HG03575 (cell line): ENCODE data around the gene MYL2.

Experiments used
- ATAC-seq: cut with Tn5 transposase; IDR thresholded peaks from one replicate; pipeline ENCODE4 v1.9.1; 2021; ENCODE audit not compliant: unreplicated experiment, insufficient number of reproducible peaks, low FRiP score; ENCODE audit errors: extremely low read depth

MYL2 gene

GRCh38 chr12:110931315-110931728 lies 10.9 kb upstream of the MYL2 start:
- no peak for ATAC-seq

GRCh38 chr12:110930348-110931314 lies 10.3 kb upstream of the MYL2 start:
- ATAC-seq, result no peak

- no peak for ATAC-seq
Observed at GRCh38 chr12:110929818-110930217, 9.4 kb upstream of the MYL2 start.

- ATAC-seq, result no peak
Observed at GRCh38 chr12:110928700-110929099, 8.3 kb upstream of the MYL2 start.

- ATAC-seq, result no peak
Observed at GRCh38 chr12:110927546-110927945, 7.2 kb upstream of the MYL2 start.

- ATAC-seq, result no peak
Observed at GRCh38 chr12:110923692-110924334, 3.4 kb upstream of the MYL2 start.

GRCh38 chr12:110923192-110923591 lies 2.8 kb upstream of the MYL2 start:
- ATAC-seq, result no peak

GRCh38 chr12:110922652-110923051 lies 2.3 kb upstream of the MYL2 start:
- no peak for ATAC-seq

- ATAC-seq, result no peak
Observed at GRCh38 chr12:110921262-110921661, 883 bp upstream of the MYL2 start.

GRCh38 chr12:110919720-110920119 lies 659 bp downstream of the MYL2 start:
- ATAC-seq, result no peak

GRCh38 chr12:110917961-110918360 lies 2.4 kb downstream of the MYL2 start:
- ATAC-seq, result no peak

GRCh38 chr12:110917467-110917866 lies 2.9 kb downstream of the MYL2 start:
- no peak for ATAC-seq

GRCh38 chr12:110916295-110916875 lies 4.0 kb downstream of the MYL2 start:
- ATAC-seq, result no peak

GRCh38 chr12:110913119-110914056 lies 7.0 kb downstream of the MYL2 start:
- peak; percentile 92 for ATAC-seq

- no peak for ATAC-seq
Observed at GRCh38 chr12:110912263-110912662, 8.1 kb downstream of the MYL2 start.

GRCh38 chr12:110908377-110909152 lies 11.8 kb downstream of the MYL2 start:
- ATAC-seq, result no peak

- ATAC-seq, result no peak
Observed at GRCh38 chr12:110907583-110907982, 12.8 kb downstream of the MYL2 start.

GRCh38 chr12:110906985-110907384 lies 13.4 kb downstream of the MYL2 start:
- no peak for ATAC-seq
